IPS DF 4.7 (cell line): ENCODE results near the gene TEDC2.
"Not testable (repeated sequence)": the region's sequence is repeated elsewhere in the genome, so short reads cannot be mapped to it uniquely, and the experiment has no call there.

ENCODE experiments used
- DNase-seq: peaks from one replicate; pipeline ENCODE4 v3.0.0-alpha.2; 2013; ENCODE audit warnings: low spot score; ENCODE audit errors: extremely low read depth

Gene TEDC2, protein sequence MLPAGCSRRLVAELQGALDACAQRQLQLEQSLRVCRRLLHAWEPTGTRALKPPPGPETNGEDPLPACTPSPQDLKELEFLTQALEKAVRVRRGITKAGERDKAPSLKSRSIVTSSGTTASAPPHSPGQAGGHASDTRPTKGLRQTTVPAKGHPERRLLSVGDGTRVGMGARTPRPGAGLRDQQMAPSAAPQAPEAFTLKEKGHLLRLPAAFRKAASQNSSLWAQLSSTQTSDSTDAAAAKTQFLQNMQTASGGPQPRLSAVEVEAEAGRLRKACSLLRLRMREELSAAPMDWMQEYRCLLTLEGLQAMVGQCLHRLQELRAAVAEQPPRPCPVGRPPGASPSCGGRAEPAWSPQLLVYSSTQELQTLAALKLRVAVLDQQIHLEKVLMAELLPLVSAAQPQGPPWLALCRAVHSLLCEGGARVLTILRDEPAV

DNA sequence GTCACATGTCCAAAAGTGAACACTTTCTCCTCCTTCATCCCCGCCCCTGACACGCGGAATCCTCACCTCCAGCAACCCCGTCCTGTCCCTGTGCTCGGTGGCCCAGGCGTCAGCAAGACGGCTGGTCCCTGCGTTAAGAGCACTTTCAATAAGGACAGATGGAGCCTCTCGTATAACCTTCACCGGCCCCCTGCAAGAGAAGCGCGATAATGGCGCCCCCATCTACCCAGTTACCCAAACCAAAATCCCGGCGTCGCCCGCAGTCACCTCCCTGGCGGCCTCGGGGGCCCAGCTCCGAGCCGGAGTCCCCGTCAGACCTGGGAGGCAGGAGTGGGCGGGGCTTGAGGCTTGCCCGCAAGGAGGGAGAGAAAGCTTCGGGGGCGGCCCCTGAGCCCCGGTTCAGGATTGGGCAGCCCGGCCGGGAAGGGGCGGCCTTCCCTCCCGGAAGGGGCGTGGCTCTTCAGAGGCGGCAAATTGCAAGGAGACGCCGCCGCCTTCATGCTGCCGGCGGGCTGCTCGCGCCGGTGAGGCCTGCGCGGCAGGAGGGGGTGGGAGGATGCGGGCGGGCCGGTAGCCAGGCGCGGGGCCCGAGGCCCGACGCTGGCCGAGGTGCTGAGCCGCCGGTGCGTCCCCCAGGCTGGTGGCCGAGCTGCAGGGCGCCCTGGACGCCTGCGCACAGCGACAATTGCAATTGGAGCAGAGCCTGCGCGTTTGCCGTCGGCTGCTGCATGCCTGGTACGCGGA, at the start of gene TEDC2:
TEDC2 (plus strand) TSS at position 463 of the 744 bp plus-strand sequence; CDS start at position 499, 36 bp downstream.
- peak; percentile 68 for DNase-seq

DNA sequence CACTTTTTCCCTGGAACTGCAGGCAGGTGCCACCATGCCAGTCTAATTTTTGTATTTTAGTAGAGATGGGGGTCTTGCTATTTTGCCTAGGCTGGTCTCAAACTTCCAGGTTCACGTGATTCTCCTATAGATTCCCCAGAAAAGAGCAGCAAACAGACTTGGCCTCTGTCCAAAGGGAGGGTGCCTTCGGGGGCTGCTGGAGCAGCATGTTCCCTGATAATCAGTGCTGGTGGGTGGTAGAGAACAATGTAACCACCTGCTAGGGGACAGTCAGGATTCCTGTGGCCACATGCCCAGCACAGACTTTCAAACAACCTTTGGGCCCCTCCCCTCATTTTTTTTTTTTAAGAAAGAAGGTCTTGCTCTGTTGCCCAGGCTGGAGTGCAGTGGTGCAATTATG, 44.8 kb upstream of the TEDC2 start:
- no peak for DNase-seq

DNA sequence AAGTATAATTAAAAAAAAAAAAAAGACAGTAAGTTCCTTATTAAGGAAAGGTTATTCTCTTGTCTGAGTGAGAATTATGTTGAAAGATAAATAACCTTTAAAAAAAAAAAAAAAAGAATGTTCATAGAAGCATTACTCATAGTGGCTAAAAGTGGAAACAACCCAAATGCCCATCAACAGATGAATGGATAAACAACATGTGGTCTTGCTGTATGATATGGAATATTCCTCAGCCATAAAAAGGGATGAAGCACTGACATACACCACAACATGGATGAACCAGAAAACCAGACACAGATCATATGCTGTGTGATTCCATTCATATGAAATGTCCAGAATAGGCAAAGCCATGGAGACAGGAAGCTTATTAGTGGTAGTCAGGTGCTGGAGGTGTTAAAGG, 39.9 kb upstream of the TEDC2 start:
- no peak for DNase-seq

DNA sequence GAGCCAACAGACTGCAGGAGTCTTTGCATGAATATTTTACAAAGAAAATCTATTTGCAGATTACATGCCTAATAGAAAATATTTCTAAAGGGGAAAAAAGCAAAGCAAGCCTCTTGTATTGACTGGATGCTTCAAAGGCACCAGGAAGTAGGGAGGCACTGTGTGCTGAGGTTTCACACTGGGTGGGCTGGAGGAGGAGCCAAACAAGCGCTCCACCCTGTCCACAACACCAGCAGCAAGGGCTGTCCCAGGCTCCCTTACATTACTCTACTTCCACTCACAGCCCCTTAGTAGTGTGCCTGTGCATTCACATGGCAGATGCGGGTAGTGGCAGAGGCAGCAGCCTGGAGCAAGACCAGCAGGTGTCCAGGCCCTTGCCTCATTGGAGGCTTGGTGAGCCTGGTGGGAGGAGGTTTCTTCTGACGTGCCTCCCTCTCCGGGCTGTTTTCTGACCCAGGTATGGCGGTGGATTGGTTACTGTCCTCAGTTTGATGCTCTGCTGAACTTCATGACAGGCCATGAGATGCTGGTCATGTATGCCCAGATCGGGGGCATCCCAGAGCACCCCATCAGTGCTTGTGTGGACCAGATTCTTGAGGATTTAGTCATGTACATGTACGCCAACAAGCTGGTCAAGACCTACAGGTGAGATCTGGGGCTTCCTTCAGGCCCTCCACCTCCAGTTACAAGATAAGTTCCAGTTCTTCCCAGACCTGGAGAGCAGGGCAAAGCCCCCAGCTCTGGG, 37.6 kb upstream of the TEDC2 start:
- no peak for DNase-seq

DNA sequence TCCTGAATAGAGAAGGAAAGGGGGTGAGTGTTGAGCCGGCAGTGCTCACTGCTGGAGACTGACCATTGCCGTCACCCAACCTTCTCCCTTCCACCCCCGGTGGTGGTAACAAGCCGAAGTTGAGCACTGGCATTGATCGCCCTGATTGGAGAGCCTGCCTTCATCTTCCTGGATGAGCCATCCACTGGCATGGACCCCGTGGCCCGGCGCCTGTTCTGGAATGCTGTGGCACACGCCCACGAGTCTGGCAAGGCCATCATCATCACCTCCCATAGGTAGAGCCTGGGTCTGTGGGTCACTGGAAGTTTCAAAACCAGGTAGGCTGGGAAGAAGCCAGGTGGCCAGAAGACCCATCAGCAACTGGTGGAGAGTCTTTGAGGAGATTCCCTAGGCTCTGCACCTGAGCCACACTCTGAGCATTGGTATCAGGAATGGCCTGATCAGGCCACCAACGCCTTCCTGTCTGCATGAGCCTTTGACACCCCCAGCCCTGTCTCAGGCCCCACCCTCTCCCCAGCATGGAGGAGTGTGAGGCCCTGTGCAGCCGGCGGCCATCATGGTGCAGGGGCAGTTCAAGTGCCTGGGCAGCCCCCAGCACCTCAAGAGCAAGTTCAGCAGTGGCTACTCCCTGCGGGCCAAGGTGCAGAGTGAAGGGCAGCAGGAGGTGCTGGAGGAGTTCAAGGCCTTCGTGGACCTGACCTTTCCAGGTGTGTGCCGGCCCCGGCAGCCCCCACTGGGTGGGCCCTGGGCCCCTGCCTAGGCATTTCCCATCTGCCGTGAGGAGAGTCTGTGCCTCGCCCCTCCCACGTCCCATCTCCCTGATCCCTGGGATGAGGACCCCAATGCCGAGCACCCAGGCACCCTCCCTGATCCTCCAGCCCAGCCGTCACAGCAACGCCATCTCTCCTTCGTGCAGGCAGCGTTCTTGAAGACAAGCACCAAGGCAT, 35.6 kb upstream of the TEDC2 start:
- no peak for DNase-seq

DNA sequence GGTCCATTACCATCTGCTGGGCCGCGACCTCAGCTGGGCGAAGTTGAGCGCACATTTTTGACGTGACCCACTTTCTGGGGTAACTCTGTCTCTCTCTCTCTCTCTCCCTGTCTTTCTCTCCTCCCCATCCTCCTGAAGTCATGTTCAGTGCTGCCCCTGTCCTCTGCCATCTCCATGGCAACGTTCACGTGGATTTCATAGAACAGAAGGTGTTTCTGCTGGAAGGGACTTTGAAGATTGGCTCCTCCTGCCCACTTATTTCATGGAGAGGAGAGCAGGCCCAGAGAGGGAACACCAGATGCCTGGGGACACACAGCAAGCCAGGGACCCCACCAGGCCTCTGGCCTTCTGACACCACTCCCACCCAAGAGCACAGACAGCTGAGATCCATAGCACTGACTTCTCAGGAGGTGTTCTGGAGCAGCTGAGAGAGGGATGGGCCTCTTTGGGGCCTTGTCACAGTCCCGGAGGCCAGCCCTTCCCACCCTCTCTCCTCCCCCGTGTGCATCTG, 34.8 kb upstream of the TEDC2 start:
- DNase-seq: no peak

- DNase-seq: no peak
These were observed 34.0 kb upstream of the TEDC2 start for GRCh38 chr16:2425825-2426430.

DNA sequence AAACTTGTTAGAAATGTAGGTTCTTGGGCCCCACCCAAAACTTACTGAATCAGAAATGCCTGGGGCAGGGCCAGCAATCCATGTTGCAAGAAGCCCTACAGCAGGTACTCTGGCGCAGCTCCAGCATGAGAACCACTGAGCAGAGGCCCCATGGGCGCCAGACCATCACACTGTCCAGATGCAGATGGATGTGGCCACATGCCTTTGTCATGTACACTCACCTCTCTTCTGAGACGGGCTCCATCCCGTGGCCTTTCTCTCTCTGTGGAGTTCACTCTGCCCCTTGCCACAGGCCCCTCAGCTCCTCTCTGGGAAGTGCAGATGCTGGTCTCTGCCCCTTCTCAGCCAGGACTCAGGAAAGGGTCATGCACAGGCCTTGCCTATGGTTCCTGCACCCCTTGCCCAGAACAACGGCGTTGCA, 33.0 kb upstream of the TEDC2 start:
- DNase-seq: no peak

GRCh38 chr16:2427526-2427925, 32.4 kb upstream of the TEDC2 start:
- DNase-seq: no peak

DNA sequence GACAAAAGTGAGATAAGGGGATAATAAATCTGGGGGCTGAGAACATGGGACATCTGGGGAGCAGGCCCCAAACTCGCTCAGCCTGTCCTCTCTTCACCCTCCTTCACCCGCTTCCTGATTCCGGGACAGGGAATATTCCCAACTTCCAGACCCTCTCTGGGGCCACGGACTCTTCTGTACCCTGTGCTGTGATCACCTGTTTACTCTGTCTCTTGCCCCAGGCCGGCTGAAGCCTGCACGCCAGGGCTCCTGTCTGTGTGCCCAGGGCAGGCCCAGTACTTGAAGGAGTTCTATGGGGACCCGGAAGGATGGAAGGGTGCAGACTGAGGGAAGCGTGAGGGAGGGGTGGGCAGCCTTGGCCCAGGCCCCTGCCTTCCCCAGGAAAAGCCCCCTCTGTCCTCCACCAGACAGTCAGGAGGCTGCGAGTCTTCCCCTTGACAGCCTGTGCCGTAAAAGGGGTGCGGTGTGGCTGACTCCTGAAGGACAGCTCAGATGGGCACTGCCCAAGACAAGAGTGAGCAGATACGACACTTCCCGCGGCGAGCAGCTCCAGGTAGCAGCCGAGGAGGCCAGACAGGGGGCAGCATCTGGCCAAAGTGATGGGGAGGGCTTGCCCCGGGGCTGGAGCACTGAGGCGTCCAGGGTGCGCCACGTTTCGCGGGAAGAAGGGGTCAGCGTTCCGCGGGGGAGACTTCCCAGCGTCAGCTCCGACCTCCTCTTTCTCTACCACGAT, 31.7 kb upstream of the TEDC2 start:
- DNase-seq: no peak

- DNase-seq: no peak
These were observed 31.2 kb upstream of the TEDC2 start for GRCh38 chr16:2428784-2429033.

DNA sequence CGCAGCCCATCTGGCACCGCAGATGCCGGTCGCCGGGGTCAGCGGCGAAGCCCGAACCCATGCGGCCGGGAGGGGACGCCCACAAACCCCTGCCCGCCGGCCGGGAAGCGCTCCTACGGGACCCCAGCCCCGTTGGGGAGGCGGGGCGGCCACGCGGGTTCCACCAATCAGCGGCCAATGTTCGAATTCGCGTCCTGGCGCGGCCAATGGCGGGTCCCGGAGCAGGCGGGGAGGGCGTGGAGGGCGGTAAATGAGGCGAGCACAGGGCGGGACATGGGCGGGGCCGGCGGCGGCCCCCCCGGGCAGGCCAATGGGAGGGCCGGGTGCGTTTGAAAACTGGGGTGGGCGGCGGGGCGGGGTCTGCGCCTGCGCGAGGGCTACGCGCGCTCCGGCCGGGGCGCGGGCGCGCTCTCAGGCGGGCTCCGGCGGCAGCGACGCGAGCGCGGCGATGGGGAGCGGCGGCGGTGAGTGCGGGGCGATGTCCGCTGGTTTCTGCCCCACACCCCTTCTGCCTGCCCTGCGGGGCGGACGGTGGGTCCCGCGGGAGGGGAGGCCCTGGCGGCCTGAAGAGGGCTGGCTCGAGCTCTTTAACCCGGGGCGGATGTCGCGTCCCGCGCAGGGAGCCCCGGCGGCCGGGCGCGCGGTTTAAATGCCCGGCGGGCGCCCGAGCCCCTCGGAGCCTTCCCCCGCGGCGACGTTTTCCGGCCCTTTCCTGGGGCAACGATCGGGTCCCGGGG, 30.7 kb upstream of the TEDC2 start, which contains the start of gene CCNF:
CCNF (plus strand) TSS at position 414 of the 737 bp plus-strand sequence; CDS start at position 449, 35 bp downstream.
- DNase-seq: peak; percentile 71

- DNase-seq: no peak
These were observed 29.9 kb upstream of the TEDC2 start for GRCh38 chr16:2429771-2430663.

DNA sequence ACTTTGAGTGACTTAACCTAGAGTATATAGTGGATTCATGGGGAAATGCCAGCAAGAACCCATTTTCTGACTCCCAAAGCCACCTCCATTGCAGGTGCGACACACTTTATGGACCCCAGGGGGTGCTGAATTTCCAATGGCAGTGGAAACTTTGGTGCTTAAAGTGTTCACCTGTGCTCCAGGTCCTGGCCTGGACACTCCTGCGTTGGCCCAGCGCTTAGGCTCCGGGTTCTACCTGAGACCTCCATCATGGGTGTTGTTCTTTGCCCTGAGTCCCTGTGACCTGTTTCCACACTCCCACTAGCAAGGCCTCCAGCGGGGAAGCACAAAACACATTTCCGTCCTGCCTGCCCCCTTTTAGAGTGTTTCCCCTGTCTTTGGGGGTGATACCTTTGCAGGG, 27.6 kb upstream of the TEDC2 start:
- DNase-seq: no peak

DNA sequence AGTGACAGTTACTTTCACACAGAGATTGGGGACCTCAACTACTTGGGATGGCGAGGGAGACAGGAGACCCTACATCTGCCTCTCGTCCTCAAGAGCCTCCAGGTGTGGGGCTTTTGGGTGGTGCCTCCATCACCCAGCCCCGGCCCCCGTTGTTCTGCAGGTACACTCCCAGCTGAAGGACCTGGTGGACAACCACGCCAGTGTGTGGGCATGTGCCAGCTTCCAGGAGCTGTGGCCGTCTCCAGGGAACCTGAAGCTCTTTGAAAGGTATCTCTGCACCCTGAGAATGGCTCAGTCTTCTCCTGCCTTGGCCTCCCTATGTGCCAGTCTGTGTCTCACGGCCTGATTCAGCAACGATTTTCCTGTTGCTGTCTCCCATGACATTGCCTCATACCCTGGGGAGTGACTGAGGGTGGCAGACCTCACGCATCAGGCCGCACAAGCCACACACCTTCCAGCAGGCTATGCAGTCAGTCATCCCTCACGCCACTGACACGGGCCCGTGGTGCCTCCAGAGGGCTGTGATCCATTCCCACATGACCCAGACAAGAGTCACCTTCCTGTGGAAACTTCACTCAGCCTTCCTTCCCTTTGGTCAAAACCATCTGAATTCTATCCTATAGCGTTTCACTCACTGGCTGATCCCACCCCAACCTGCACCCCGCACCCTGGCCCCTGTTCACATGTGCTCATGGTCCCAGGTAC, 27.0 kb upstream of the TEDC2 start:
- DNase-seq: no peak

DNA sequence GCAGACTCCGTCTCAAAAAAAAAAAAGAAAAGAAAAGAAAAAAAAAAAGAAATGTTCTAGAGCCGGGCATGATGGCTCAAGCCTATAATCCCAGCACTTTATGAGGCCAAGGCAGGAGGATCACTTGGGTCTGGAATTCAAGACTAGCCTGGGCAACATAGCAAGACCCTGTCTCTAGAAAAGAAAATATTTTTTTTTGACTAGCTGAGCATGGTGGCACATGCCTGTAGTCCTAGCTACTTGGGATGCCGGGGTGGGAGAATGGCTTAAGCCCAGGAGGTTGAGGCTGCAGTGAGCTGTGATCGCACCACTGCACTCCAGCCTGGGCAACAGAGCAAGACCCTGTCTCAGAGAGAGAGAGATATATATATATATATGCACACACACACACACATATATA, 24.7 kb upstream of the TEDC2 start:
- DNase-seq: not testable (repeated sequence)

DNA sequence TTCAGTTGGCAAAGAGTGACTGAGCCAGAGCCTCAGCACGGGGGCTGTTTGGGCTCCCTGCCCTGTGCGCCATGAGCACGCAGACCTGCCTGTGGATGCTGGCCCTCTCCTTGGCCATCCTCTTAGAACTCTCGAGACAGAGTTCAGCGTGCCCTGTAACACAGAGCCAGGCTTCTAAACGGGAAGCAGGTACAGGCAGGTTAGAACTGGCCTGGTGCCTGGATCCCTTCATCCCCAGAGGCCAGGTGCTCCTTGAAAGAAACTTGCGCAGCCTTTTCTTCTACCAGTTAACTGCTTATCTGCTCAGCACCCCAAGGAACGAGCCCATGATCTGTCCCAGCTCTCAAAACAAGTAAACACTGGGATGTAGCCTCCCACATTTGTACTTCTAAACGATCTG, 23.8 kb upstream of the TEDC2 start:
- DNase-seq: no peak
